Panc1 (cell line): Measurements from ENCODE around the gene CACNA2D4. TPM values are rescaled to one million over a fixed set of nuclear protein-coding genes. Genes with fewer than 3 reads are reported as not detected.

Experiments
- ATAC-seq: fragments of 200-7000 bp; cut with Tn5 transposase; 2 replicates; pipeline ENCODE4 v1.9.1; 2020; ENCODE audit warnings: mild to moderate bottlenecking, moderate library complexity
- BruUV-seq: library from RNA; stranded (reverse); fragments of 400-500 nt; replicated peaks from 2 replicates; lab custom pipeline; 2021; lab: Mats Ljungman, UMichigan
- CTCF ChIA-PET: fragments of 300-600 bp; sonication (Branson Sonifier 250); formaldehyde crosslinking; loops from one replicate; lab custom pipeline; 2022; ENCODE audit warnings: antibody characterized with exemption; lab: Charles Lee
- POLR2A ChIA-PET: fragments of 300-600 bp; sonication (Branson Sonifier 250); formaldehyde crosslinking; loops from one replicate; lab custom pipeline; 2022; ENCODE audit warnings: antibody characterized with exemption; lab: Charles Lee
- DNase-seq: peaks from one replicate; pipeline ENCODE4 v3.0.0-alpha.2; 2010; ENCODE audit warnings: low read depth, low spot score
- H3K27ac ChIP-seq: 2 replicates; pipeline ENCODE4 v1.5.1; 2011; ENCODE audit warnings: mild to moderate bottlenecking, low read length, inconsistent platforms
- H3K27me3 ChIP-seq: fragments of 200-500 bp; sonication (Bioruptor generic); 2 replicates; pipeline ENCODE4 v1.6.0; 2014; ENCODE audit warnings: low read length, inconsistent platforms; ENCODE audit not compliant: control insufficient read depth, insufficient read depth
- H3K36me3 ChIP-seq: fragments of 200-500 bp; sonication (Bioruptor generic); 2 replicates; pipeline ENCODE4 v1.5.1; 2014; ENCODE audit warnings: inconsistent platforms, mild to moderate bottlenecking, low read length, moderate library complexity; ENCODE audit not compliant: control insufficient read depth, insufficient read depth
- H3K4me1 ChIP-seq: 2 replicates; pipeline ENCODE4 v1.5.1; 2011; ENCODE audit warnings: inconsistent platforms, mild to moderate bottlenecking, low read length, moderate library complexity; ENCODE audit not compliant: control insufficient read depth, insufficient read depth
- H3K4me3 ChIP-seq, 2 experiments: 2 replicates each; pipeline ENCODE4 v1.5.1; 2011 to 2012; ENCODE audit warnings: low read depth in 2 of 2, low read length in 2 of 2, mild to moderate bottlenecking in 2 of 2, inconsistent platforms in 1 of 2, moderate library complexity in 1 of 2
- H3K9me3 ChIP-seq: fragments of 200-500 bp; sonication (Bioruptor generic); 2 replicates; pipeline ENCODE4 v1.5.1; 2014; ENCODE audit warnings: low read depth, mild to moderate bottlenecking, inconsistent platforms, low read length, moderate library complexity; ENCODE audit not compliant: control insufficient read depth, insufficient read depth
- CTCF ChIP-seq: fragments of 450-650 bp; IDR thresholded peaks from 2 replicates; pipeline ENCODE4 v1.5.1; 2017; ENCODE audit warnings: mild to moderate bottlenecking
- POLR2AphosphoS5 ChIP-seq: IDR thresholded peaks from 2 replicates; pipeline ENCODE4 v1.6.1; 2012; ENCODE audit warnings: mild to moderate bottlenecking, low read depth, low read length, moderate library complexity
- REST ChIP-seq, 2 experiments: IDR thresholded peaks; 2 replicates each; pipeline ENCODE4 v1.6.1; 2011 to 2012; ENCODE audit warnings: low read depth in 2 of 2, control low read depth in 1 of 2, low read length in 1 of 2, mild to moderate bottlenecking in 1 of 2, moderate library complexity in 1 of 2; ENCODE audit not compliant: insufficient read depth in 1 of 2
- SIN3A ChIP-seq: IDR thresholded peaks from 2 replicates; pipeline ENCODE4 v1.6.1; 2012; ENCODE audit warnings: low read depth, mild to moderate bottlenecking, low read length, moderate library complexity, borderline replicate concordance; ENCODE audit not compliant: insufficient read depth
- TCF7L2 ChIP-seq: IDR thresholded peaks from 2 replicates; pipeline ENCODE4 v1.6.1; 2011; ENCODE audit warnings: mild to moderate bottlenecking, low read depth, low read length, inconsistent platforms
- in situ Hi-C: cut with HindIII; loops from 2 replicates; pipeline ENCODE4 v1.10.0; 2016; ENCODE audit warnings: low sequenced_read_pairs, low pct_unique_long_range_greater_than_20kb
- intact Hi-C: fragments of 100-400 bp; cut with micrococcal nuclease; formaldehyde crosslinking; loops from one replicate; pipeline ENCODE4 v1.10.0; 2022; ENCODE audit not compliant: unreplicated experiment
- total RNA-seq: library from RNA; stranded (reverse); gene quantifications from one replicate; pipeline ENCODE4 v1.2.1, GENCODE V29; 2021; ENCODE audit not compliant: unreplicated experiment

Gene CACNA2D4
- total RNA-seq, 1 experiment from 2014 or later: 0.15 TPM

GRCh38 chr12:1799051-1799881 is 119.2 kb downstream of the CACNA2D4 start:
- in situ Hi-C loops (no loop called here), intact Hi-C loops (no loop called here)
- H3K4me3 ChIP-seq: no peak overlapping the region
- no peaks in the 10 kb centered on the region for H3K4me1 ChIP-seq
- POLR2A ChIA-PET: no interaction called here
- ATAC-seq (no peak), DNase-seq (no peak)
- BruUV-seq: no TSS peak
- TF ChIP-seq TCF7L2: no peak
- TF ChIP-seq REST (IDR thresholded peaks at IDR 0.05; ENCODE audit: insufficient read depth in 1 of 2, low read depth in 2 of 2, low read length in 1 of 2): no peak
- H3K36me3 ChIP-seq: no peaks in the 10 kb centered on the region
- H3K27me3 ChIP-seq: no peaks in the 10 kb centered on the region
- no peak overlapping the region for H3K27ac ChIP-seq
- no peaks in the 10 kb centered on the region for H3K9me3 ChIP-seq
- CTCF ChIA-PET: interaction anchor here (0.5 kb wide), 1 partner anchor 102 kb away, joined by 3 read pairs; no protein-coding TSS in a partner anchor

- H3K27me3 ChIP-seq: no peaks in the 10 kb centered on the region
- no peak for TF ChIP-seq TCF7L2
- TF ChIP-seq SIN3A: no peak
- TF ChIP-seq POLR2AphosphoS5: no peak
- TF ChIP-seq CTCF: no peak
- no peak for TF ChIP-seq REST (IDR thresholded peaks at IDR 0.05; ENCODE audit: insufficient read depth in 1 of 2, low read depth in 2 of 2, low read length in 1 of 2)
- ATAC-seq (no peak), DNase-seq (no peak)
- intact Hi-C loops (no loop called here), in situ Hi-C loops (no loop called here)
- H3K4me3 ChIP-seq: no peak overlapping the region
- ChIA-PET POLR2A (no interaction called here), CTCF (interaction anchor here (1.9 kb wide), 1 partner anchor 141 kb away, joined by 5 read pairs; no protein-coding TSS in a partner anchor)
- H3K4me1 ChIP-seq: no peaks in the 10 kb centered on the region
- H3K36me3 ChIP-seq: no peaks in the 10 kb centered on the region
- H3K9me3 ChIP-seq: no peaks in the 10 kb centered on the region
- no peak overlapping the region for H3K27ac ChIP-seq
- no TSS peak for BruUV-seq
Measured at GRCh38 chr12:1798641-1799020, 119.8 kb downstream of the CACNA2D4 start.
